Measurements from ENCODE around the gene SLC37A1. TPM values are rescaled to one million over a fixed set of nuclear protein-coding genes. Genes with fewer than 3 reads are reported as not detected.

The SLC37A1 gene
- polyA plus RNA-seq, 1 experiment = 0.88 TPM

DNA sequence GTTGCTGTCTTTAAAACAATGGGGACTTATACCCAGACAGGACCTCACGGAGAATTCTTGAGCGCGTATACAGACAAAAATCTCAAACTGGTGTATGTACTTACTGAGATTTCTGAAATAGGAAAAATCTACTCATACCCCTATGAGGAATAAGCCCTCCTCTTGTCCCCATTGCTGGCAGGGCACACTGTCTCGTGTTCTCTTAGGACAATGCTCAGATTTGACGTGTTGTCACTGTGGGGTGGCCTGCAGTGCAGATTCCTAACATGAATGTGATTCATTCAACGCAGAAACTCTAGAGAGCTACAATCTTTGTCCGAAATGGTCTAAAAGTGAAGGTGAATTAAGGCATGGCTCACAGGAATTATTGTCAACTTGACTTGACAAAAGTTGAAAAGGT, 108.6 kb downstream of the SLC37A1 start:
- DNase-seq (ENCODE audit: low read depth) = no peak
- H3K27me3 ChIP-seq (ENCODE audit: control insufficient read depth, insufficient read depth, low read length) = peaks cover 2% of the 10 kb centered on the region; the same call in 1 of the 2 replicates
- TF ChIP-seq, protein P1, sequence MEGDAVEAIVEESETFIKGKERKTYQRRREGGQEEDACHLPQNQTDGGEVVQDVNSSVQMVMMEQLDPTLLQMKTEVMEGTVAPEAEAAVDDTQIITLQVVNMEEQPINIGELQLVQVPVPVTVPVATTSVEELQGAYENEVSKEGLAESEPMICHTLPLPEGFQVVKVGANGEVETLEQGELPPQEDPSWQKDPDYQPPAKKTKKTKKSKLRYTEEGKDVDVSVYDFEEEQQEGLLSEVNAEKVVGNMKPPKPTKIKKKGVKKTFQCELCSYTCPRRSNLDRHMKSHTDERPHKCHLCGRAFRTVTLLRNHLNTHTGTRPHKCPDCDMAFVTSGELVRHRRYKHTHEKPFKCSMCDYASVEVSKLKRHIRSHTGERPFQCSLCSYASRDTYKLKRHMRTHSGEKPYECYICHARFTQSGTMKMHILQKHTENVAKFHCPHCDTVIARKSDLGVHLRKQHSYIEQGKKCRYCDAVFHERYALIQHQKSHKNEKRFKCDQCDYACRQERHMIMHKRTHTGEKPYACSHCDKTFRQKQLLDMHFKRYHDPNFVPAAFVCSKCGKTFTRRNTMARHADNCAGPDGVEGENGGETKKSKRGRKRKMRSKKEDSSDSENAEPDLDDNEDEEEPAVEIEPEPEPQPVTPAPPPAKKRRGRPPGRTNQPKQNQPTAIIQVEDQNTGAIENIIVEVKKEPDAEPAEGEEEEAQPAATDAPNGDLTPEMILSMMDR (IDR thresholded peaks at IDR 0.05; ENCODE audit: insufficient read depth, low read depth, low read length) = no peak
- CTCF ChIA-PET = no interaction called here
- no peaks in the 10 kb centered on the region for H3K36me3 ChIP-seq (ENCODE audit: control insufficient read depth, insufficient read depth, low read length)
- POLR2A ChIA-PET = no interaction called here
- H3K4me3 ChIP-seq (ENCODE audit: low read depth, low read length) = no peak overlapping the region

DNA sequence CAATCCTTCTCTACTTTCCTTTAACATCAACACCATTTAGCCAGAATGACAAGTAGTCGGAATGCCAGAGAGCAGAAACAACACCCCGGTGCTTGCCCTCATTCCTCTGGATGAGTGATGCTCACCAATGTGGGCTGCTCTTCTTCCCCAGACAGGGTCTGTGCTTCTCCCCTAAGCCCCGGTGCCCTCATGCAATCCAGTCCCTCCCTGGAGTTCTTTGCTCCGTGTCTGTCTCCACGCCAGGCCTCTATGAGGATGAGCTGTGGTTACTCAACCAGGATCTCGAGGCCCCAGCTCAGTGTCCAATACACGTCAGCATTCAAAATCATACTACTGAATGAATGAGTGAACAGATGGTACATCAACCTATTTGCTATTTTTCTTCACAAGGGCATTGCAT, 110.0 kb downstream of the SLC37A1 start:
- ChIA-PET CTCF (no interaction called here), POLR2A (no interaction called here)
- peaks cover 2% of the 10 kb centered on the region; the same call in 1 of the 2 replicates for H3K27me3 ChIP-seq (ENCODE audit: control insufficient read depth, insufficient read depth, low read length)
- no peak overlapping the region for H3K4me3 ChIP-seq (ENCODE audit: low read depth, low read length)
- no peak for DNase-seq (ENCODE audit: low read depth)
- TF ChIP-seq, protein P1 (IDR thresholded peaks at IDR 0.05; ENCODE audit: insufficient read depth, low read depth, low read length) = no peak
- no peaks in the 10 kb centered on the region for H3K36me3 ChIP-seq (ENCODE audit: control insufficient read depth, insufficient read depth, low read length)

DNA sequence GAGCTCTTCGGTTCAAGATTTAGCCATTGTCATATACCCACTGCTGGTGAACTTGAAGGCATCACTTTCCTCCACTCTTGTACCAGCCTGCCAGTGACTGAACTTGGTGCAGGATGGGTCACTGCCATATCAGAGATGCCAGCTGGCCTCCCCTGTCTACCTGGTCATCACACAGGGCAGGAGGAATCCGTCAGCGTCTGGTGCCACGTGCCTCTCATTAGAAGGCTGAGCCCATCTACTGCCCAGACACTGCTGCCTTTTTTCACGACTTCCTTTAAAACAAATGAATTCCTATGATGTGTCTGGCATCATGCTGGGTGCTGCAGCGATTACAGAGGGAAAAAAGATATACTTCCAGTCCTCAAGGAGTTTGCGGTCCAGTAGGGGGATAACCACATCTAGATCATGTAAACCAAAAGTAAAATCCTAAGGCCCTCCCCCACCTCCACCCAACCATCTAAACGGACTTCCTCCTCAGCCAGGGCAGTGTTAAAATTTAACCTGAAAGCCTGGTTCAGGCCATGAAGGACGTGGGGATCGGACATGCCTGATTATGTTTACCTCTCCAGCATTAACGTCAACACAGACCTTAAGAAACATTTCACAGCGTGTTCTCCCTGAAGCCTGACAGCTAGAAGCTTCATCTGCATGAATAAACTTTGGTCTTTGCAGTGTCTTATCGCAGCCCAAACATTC, 110.6 kb downstream of the SLC37A1 start:
- Histone ChIP-seq H3K36me3 (ENCODE audit: control insufficient read depth, insufficient read depth, low read length) (no peaks in the 10 kb centered on the region), H3K27me3 (ENCODE audit: control insufficient read depth, insufficient read depth, low read length) (peaks cover 2% of the 10 kb centered on the region; the same call in 1 of the 2 replicates), H3K4me3 (ENCODE audit: low read depth, low read length) (no peak overlapping the region)
- TF ChIP-seq, protein P1 (IDR thresholded peaks at IDR 0.05; ENCODE audit: insufficient read depth, low read depth, low read length) = no peak
- POLR2A ChIA-PET = no interaction called here
- no peak for DNase-seq (ENCODE audit: low read depth)
- CTCF ChIA-PET = no interaction called here

DNA sequence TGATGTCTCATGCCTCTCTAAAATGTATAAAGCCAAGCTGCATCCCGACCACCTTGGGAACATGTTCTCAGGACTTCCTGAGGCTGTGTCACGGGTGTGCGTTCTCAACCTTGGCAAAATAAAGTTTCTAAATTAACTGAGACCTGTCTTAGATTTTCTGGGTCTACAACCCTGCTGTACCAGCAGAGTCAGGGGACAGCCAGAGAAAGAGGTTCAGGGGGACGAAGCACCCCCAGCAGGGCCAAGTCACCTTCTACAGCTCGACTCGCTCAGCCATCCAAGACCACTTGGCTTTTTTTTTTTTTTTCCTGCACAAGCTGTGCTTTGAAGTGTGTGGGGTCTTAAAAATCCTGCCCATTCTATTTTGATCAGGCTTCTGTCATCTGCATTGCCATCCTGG, 111.3 kb downstream of the SLC37A1 start:
- ChIA-PET CTCF (no interaction called here), POLR2A (no interaction called here)
- Histone ChIP-seq H3K4me3 (ENCODE audit: low read depth, low read length) (no peak overlapping the region), H3K27me3 (ENCODE audit: control insufficient read depth, insufficient read depth, low read length) (0 out of 2 replicates have a peak, but pooled peaks cover 2% of the 10 kb centered on the region), H3K36me3 (ENCODE audit: control insufficient read depth, insufficient read depth, low read length) (no peaks in the 10 kb centered on the region)
- TF ChIP-seq, protein P1 (IDR thresholded peaks at IDR 0.05; ENCODE audit: insufficient read depth, low read depth, low read length) = no peak
- no peak for DNase-seq (ENCODE audit: low read depth)

DNA sequence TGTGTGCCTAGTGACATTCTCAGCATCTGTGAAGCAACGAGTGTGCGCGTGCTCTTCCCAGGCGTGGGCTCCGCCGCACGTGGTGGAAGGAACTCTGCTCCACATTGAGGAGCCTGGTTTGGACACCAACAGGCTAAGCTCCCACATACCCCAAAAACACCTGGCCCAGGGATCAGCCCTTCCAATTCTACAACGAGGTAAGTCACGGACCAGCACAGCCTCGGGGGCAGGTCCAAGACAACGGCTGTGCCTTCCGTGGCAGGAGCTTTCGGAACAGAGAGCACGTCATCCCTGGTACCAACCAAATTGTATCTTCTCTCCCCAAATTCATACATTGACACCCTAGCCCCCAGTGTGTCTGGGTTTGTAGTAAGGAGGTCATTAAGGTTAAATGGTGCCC, 112.5 kb downstream of the SLC37A1 start:
- DNase-seq (ENCODE audit: low read depth) = no peak
- no peaks in the 10 kb centered on the region for H3K36me3 ChIP-seq (ENCODE audit: control insufficient read depth, insufficient read depth, low read length)
- CTCF ChIA-PET = no interaction called here
- TF ChIP-seq, protein P1 (IDR thresholded peaks at IDR 0.05; ENCODE audit: insufficient read depth, low read depth, low read length) = no peak
- POLR2A ChIA-PET = no interaction called here
- no peaks in the 10 kb centered on the region for H3K27me3 ChIP-seq (ENCODE audit: control insufficient read depth, insufficient read depth, low read length)
- H3K4me3 ChIP-seq (ENCODE audit: low read depth, low read length) = no peak overlapping the region

Data from BJ (cell line).